Panc1 (cell line): Measurements from ENCODE around the gene SGMS1. TPM values are rescaled to one million over a fixed set of nuclear protein-coding genes. Genes with fewer than 3 reads are reported as not detected.

Experiments used
- ATAC-seq: fragments of 200-7000 bp; cut with Tn5 transposase; 2 replicates; pipeline ENCODE4 v1.9.1; 2020; ENCODE audit warnings: mild to moderate bottlenecking, moderate library complexity
- BruUV-seq: library from RNA; stranded (reverse); fragments of 400-500 nt; replicated peaks from 2 replicates; lab custom pipeline; 2021; lab: Mats Ljungman, UMichigan
- CTCF ChIA-PET: fragments of 300-600 bp; sonication (Branson Sonifier 250); formaldehyde crosslinking; loops from one replicate; lab custom pipeline; 2022; ENCODE audit warnings: antibody characterized with exemption; lab: Charles Lee
- POLR2A ChIA-PET: fragments of 300-600 bp; sonication (Branson Sonifier 250); formaldehyde crosslinking; loops from one replicate; lab custom pipeline; 2022; ENCODE audit warnings: antibody characterized with exemption; lab: Charles Lee
- DNase-seq: peaks from one replicate; pipeline ENCODE4 v3.0.0-alpha.2; 2010; ENCODE audit warnings: low read depth, low spot score
- H3K27ac ChIP-seq: 2 replicates; pipeline ENCODE4 v1.5.1; 2011; ENCODE audit warnings: mild to moderate bottlenecking, low read length, inconsistent platforms
- H3K27me3 ChIP-seq: fragments of 200-500 bp; sonication (Bioruptor generic); 2 replicates; pipeline ENCODE4 v1.6.0; 2014; ENCODE audit warnings: low read length, inconsistent platforms; ENCODE audit not compliant: control insufficient read depth, insufficient read depth
- H3K36me3 ChIP-seq: fragments of 200-500 bp; sonication (Bioruptor generic); 2 replicates; pipeline ENCODE4 v1.5.1; 2014; ENCODE audit warnings: inconsistent platforms, mild to moderate bottlenecking, low read length, moderate library complexity; ENCODE audit not compliant: control insufficient read depth, insufficient read depth
- H3K4me1 ChIP-seq: 2 replicates; pipeline ENCODE4 v1.5.1; 2011; ENCODE audit warnings: inconsistent platforms, mild to moderate bottlenecking, low read length, moderate library complexity; ENCODE audit not compliant: control insufficient read depth, insufficient read depth
- H3K4me3 ChIP-seq, 2 experiments: 2 replicates each; pipeline ENCODE4 v1.5.1; 2011 to 2012; ENCODE audit warnings: low read depth in 2 of 2, low read length in 2 of 2, mild to moderate bottlenecking in 2 of 2, inconsistent platforms in 1 of 2, moderate library complexity in 1 of 2
- H3K9me3 ChIP-seq: fragments of 200-500 bp; sonication (Bioruptor generic); 2 replicates; pipeline ENCODE4 v1.5.1; 2014; ENCODE audit warnings: low read depth, mild to moderate bottlenecking, inconsistent platforms, low read length, moderate library complexity; ENCODE audit not compliant: control insufficient read depth, insufficient read depth
- CTCF ChIP-seq: fragments of 450-650 bp; IDR thresholded peaks from 2 replicates; pipeline ENCODE4 v1.5.1; 2017; ENCODE audit warnings: mild to moderate bottlenecking
- POLR2AphosphoS5 ChIP-seq: IDR thresholded peaks from 2 replicates; pipeline ENCODE4 v1.6.1; 2012; ENCODE audit warnings: mild to moderate bottlenecking, low read depth, low read length, moderate library complexity
- SIN3A ChIP-seq: IDR thresholded peaks from 2 replicates; pipeline ENCODE4 v1.6.1; 2012; ENCODE audit warnings: low read depth, mild to moderate bottlenecking, low read length, moderate library complexity, borderline replicate concordance; ENCODE audit not compliant: insufficient read depth
- TCF7L2 ChIP-seq: IDR thresholded peaks from 2 replicates; pipeline ENCODE4 v1.6.1; 2011; ENCODE audit warnings: mild to moderate bottlenecking, low read depth, low read length, inconsistent platforms
- in situ Hi-C: cut with HindIII; loops from 2 replicates; pipeline ENCODE4 v1.10.0; 2016; ENCODE audit warnings: low sequenced_read_pairs, low pct_unique_long_range_greater_than_20kb
- intact Hi-C: fragments of 100-400 bp; cut with micrococcal nuclease; formaldehyde crosslinking; loops from one replicate; pipeline ENCODE4 v1.10.0; 2022; ENCODE audit not compliant: unreplicated experiment
- total RNA-seq: library from RNA; stranded (reverse); gene quantifications from one replicate; pipeline ENCODE4 v1.2.1, GENCODE V29; 2021; ENCODE audit not compliant: unreplicated experiment
- TF ChIP-seq, protein P1 (sequence below), 2 experiments: IDR thresholded peaks; 2 replicates each; pipeline ENCODE4 v1.6.1; 2011 to 2012; ENCODE audit warnings: low read depth in 2 of 2, control low read depth in 1 of 2, low read length in 1 of 2, mild to moderate bottlenecking in 1 of 2, moderate library complexity in 1 of 2; ENCODE audit not compliant: insufficient read depth in 1 of 2

SGMS1 gene
- total RNA-seq, 1 experiment from 2014 or later, result 22.0 TPM

GRCh38 chr10:50580262-50580891 is 43.4 kb downstream of the SGMS1 start:
- DNase-seq, result no peak
- no TSS peak for BruUV-seq
- no peak overlapping the region for H3K4me3 ChIP-seq
- intact Hi-C loops (no loop called here), in situ Hi-C loops (no loop called here)
- no peaks in the 10 kb centered on the region for H3K36me3 ChIP-seq
- H3K9me3 ChIP-seq, result no peaks in the 10 kb centered on the region
- H3K27me3 ChIP-seq, result no peaks in the 10 kb centered on the region
- POLR2A ChIA-PET, result no interaction called here
- TF ChIP-seq, protein P1, sequence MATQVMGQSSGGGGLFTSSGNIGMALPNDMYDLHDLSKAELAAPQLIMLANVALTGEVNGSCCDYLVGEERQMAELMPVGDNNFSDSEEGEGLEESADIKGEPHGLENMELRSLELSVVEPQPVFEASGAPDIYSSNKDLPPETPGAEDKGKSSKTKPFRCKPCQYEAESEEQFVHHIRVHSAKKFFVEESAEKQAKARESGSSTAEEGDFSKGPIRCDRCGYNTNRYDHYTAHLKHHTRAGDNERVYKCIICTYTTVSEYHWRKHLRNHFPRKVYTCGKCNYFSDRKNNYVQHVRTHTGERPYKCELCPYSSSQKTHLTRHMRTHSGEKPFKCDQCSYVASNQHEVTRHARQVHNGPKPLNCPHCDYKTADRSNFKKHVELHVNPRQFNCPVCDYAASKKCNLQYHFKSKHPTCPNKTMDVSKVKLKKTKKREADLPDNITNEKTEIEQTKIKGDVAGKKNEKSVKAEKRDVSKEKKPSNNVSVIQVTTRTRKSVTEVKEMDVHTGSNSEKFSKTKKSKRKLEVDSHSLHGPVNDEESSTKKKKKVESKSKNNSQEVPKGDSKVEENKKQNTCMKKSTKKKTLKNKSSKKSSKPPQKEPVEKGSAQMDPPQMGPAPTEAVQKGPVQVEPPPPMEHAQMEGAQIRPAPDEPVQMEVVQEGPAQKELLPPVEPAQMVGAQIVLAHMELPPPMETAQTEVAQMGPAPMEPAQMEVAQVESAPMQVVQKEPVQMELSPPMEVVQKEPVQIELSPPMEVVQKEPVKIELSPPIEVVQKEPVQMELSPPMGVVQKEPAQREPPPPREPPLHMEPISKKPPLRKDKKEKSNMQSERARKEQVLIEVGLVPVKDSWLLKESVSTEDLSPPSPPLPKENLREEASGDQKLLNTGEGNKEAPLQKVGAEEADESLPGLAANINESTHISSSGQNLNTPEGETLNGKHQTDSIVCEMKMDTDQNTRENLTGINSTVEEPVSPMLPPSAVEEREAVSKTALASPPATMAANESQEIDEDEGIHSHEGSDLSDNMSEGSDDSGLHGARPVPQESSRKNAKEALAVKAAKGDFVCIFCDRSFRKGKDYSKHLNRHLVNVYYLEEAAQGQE (IDR thresholded peaks at IDR 0.05; ENCODE audit: insufficient read depth in 1 of 2, low read depth in 2 of 2, low read length in 1 of 2), result no peak
- no peak for TF ChIP-seq POLR2AphosphoS5
- TF ChIP-seq TCF7L2, result no peak
- no peak for TF ChIP-seq SIN3A
- no peak for TF ChIP-seq CTCF
- no peak for ATAC-seq
- peaks cover 15% of the 10 kb centered on the region for H3K4me1 ChIP-seq
- H3K27ac ChIP-seq, result no peak overlapping the region
- CTCF ChIA-PET, result no interaction called here

DNA sequence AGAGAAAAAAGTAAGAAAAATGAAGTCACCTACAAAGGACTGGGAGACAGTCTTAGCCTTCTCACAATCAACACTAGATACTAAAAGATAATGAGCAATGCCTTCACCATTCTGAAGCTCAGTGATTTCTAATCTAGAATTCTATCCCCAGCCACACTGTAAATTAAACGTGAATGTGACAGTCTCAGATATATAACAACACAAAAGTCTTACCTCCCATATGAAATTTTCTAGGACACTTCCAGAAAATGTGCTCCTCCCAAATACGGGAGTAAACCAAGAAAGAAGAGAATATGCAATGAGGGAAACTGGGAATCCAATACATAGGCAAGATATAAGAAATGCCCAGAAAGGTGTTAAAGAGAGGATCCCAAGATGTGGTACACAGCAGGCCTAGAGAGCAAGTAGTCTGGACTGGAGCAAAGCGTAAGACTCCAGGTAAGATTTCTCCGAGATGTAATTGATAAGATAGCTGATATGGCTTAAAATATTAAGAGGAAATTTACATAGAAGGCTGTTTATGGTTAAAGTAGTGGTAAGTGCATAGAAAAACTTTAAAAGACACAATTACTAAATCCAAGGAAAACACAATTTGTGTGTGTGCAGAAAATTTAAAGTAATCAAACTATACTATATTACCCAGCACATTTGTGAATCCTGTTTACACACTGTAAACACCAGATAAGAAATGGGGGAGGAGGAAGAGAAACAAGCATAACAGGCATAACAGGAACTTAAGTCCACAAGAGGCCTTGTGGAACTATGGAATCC is 44.1 kb downstream of the SGMS1 start:
- Histone ChIP-seq H3K4me3 (no peak overlapping the region), H3K4me1 (peaks cover 15% of the 10 kb centered on the region), H3K27me3 (no peaks in the 10 kb centered on the region), H3K27ac (no peak overlapping the region), H3K36me3 (no peaks in the 10 kb centered on the region), H3K9me3 (no peaks in the 10 kb centered on the region)
- ATAC-seq (no peak), DNase-seq (no peak)
- CTCF ChIA-PET, result no interaction called here
- intact Hi-C loops, result no loop called here
- POLR2A ChIA-PET, result no interaction called here
- BruUV-seq, result no TSS peak
- in situ Hi-C loops, result no loop called here
- no peak for TF ChIP-seq SIN3A
- TF ChIP-seq TCF7L2, result no peak
- TF ChIP-seq, protein P1 (IDR thresholded peaks at IDR 0.05; ENCODE audit: insufficient read depth in 1 of 2, low read depth in 2 of 2, low read length in 1 of 2), result no peak
- no peak for TF ChIP-seq POLR2AphosphoS5
- no peak for TF ChIP-seq CTCF
